Erythroblast (primary cell): ENCODE measurements around the gene TBXA2R.
"Not testable (repeated sequence)": the region's sequence is repeated elsewhere in the genome, so short reads cannot be mapped to it uniquely, and the experiment has no call there.

ENCODE experiments used
- GATA1 ChIP-seq: IDR thresholded peaks from 2 replicates; pipeline ENCODE4 v1.6.1; 2011; ENCODE audit warnings: low read depth, mild to moderate bottlenecking, control low read depth, low read length, moderate library complexity
- POLR2A ChIP-seq: IDR thresholded peaks from 2 replicates; pipeline ENCODE4 v1.6.1; 2011; ENCODE audit warnings: mild to moderate bottlenecking, low read length

DNA sequence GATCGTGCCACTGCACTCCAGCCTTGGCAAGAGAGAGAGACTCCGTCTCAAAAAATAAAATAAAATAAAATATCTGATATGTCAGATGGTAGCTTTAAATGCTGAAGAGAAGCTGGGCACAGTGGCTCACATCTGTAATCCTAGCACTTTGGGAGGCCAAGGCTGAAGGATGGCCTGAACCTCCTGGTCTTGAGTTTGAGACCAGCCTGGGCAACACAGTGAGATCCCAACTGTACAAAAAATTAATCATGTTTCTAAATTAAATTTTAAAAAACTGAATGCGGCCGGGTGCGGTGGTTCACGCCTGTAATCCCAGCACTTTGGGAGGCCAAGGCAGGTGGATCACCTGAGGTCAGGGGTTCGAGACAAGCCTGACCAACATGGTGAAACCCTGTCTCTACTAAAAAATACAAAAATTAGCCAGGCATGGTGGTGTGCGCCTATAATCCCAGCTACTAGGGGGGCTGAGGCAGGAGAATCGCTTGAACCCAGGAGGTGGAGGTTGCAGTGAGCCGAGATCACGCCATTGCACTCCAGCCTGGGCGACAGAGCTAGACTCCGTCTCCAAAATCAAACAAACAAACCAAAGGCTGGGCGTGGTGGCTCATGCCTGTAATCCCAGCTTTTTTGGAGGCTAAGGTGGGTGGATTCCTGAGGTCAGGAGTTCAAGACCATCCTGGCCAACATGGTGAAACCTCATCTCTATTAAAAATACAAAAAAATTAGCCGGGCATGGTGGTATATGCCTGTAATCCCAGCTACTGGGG is 22.5 kb downstream of the TBXA2R start:
- not testable (repeated sequence) for TF ChIP-seq POLR2A, GATA1
